Measurements from ENCODE around the gene AP1B1. TPM values are rescaled to one million over a fixed set of nuclear protein-coding genes. Genes with fewer than 3 reads are reported as not detected.
A peak's percentile ranks its signal among the peaks of the same experiment; 100 is the strongest.

Gene AP1B1
- total RNA-seq, 2 donors from 2014 or later: 104 to 143 TPM

DNA sequence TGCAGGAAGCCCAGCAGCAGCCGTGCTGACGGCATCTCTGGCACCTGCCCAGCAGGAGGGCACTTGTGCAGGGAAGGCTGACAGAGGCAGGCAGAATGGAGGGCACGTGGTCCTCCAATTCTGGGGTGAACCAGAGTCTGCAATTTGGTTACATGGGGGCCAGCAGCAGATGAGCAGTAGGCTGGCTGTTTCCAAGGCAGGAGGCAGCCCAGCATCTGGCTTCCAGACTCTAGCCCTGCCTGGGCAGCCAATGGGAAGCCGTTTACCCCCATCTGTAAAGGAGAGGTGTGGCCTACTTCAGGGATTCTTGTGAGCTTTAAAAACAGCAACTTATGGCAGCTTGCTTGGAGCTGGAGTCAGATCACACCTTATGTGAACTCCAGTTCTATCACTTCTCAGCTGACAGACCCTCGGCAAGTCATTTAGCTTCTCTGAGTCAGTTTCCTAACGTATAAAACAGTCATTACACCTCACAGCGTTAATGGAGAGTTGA is 45.0 kb downstream of the AP1B1 start:
- peaks cover 14% of the 10 kb centered on the region for H3K4me1 ChIP-seq (replicated peaks)
- no peak for TF ChIP-seq POLR2AphosphoS5 (IDR thresholded peaks at IDR 0.05)
- no peak for TF ChIP-seq POLR2A (IDR thresholded peaks at IDR 0.05)
- no peak for TF ChIP-seq CTCF (IDR thresholded peaks at IDR 0.05)

GRCh38 chr22:29342577-29343312 is 45.6 kb downstream of the AP1B1 start:
- H3K4me1 ChIP-seq (replicated peaks): peaks cover 16% of the 10 kb centered on the region
- peaks cover 3 to 19% of the 10 kb centered on the region in 2 donors for H3K36me3 ChIP-seq
- TF ChIP-seq CTCF (IDR thresholded peaks at IDR 0.05) (no peak), POLR2AphosphoS5 (IDR thresholded peaks at IDR 0.05) (peak; percentile 29), POLR2A (IDR thresholded peaks at IDR 0.05) (no peak)
- intact Hi-C loops (cut with DNase I): no loop called here
- H3K27me3 ChIP-seq (replicated peaks; ENCODE audit: insufficient read depth): no peaks in the 10 kb centered on the region
- no peak overlapping the region for H3K4me3 ChIP-seq
- WGBS: 59% methylated on average over 10 of the region's 10 CpGs
- H3K9me3 ChIP-seq: no peaks in the 10 kb centered on the region
- peak; percentile 46 for DNase-seq (ENCODE audit: low spot score)
- peak overlapping the region; percentile 38 to 51 for H3K27ac ChIP-seq

More for the DNA sequence above, 45.0 kb downstream of the AP1B1 start:
- WGBS: 46% methylated on average over 7 of the region's 7 CpGs
- H3K9me3 ChIP-seq: no peaks in the 10 kb centered on the region
- intact Hi-C loops (cut with DNase I): no loop called here
- no peak overlapping the region for H3K4me3 ChIP-seq
- H3K27me3 ChIP-seq (replicated peaks; ENCODE audit: insufficient read depth): no peaks in the 10 kb centered on the region
- DNase-seq (ENCODE audit: low spot score): no peak
- peaks cover 3 to 20% of the 10 kb centered on the region in 2 donors for H3K36me3 ChIP-seq
- H3K27ac ChIP-seq: peak overlapping the region in 1 of 2 donors; percentile 51

DNA sequence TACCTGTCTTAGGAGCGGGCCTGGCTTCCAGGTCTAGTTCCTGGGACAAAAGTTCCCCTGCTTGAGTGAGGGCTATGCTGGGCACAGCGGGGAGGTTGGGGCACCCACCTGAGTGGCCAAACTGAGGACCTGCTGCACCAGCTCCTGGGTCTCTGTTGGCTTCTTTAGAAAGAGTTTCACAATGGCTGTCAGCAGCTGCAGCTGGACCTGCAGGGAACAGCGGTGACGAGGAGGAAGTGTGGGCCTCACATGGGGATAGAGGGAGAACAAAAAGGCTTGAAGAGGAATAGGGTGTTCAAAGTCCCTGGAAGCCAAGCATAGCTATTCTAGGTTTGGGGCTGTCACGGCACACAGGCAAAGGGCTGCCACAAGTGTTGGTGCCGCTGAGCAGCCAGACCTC is 46.2 kb downstream of the AP1B1 start:
- WGBS: 89% methylated on average over 6 of the region's 6 CpGs
- H3K9me3 ChIP-seq: no peaks in the 10 kb centered on the region
- peaks cover 3 to 14% of the 10 kb centered on the region in 2 donors for H3K36me3 ChIP-seq
- TF ChIP-seq POLR2A (IDR thresholded peaks at IDR 0.05): no peak
- no peak for TF ChIP-seq POLR2AphosphoS5 (IDR thresholded peaks at IDR 0.05)
- no peak for TF ChIP-seq CTCF (IDR thresholded peaks at IDR 0.05)
- H3K4me3 ChIP-seq: no peak overlapping the region
- DNase-seq (ENCODE audit: low spot score): no peak
- intact Hi-C loops (cut with DNase I): no loop called here
- H3K4me1 ChIP-seq (replicated peaks): peaks cover 22% of the 10 kb centered on the region
- peak overlapping the region; percentile 38 to 51 for H3K27ac ChIP-seq
- no peaks in the 10 kb centered on the region for H3K27me3 ChIP-seq (replicated peaks; ENCODE audit: insufficient read depth)

- no peak for DNase-seq (ENCODE audit: low spot score)
- Histone ChIP-seq H3K27me3 (replicated peaks; ENCODE audit: insufficient read depth) (no peaks in the 10 kb centered on the region), H3K36me3 (peaks cover 3 to 14% of the 10 kb centered on the region in 2 donors), H3K27ac (peak overlapping the region in 1 of 2 donors; percentile 51), H3K4me3 (no peak overlapping the region), H3K9me3 (no peaks in the 10 kb centered on the region), H3K4me1 (replicated peaks) (peaks cover 23% of the 10 kb centered on the region)
- intact Hi-C loops (cut with DNase I): no loop called here
- TF ChIP-seq CTCF (IDR thresholded peaks at IDR 0.05) (no peak), POLR2A (IDR thresholded peaks at IDR 0.05) (no peak), POLR2AphosphoS5 (IDR thresholded peaks at IDR 0.05) (no peak)
- 100% methylated on average over 2 of the region's 2 CpGs for WGBS
These were observed 46.6 kb downstream of the AP1B1 start for GRCh38 chr22:29341849-29342127.
